Measurements from ENCODE around the gene TSN.

- no peak for TF ChIP-seq CTCF (IDR thresholded peaks at IDR 0.05)
- TF ChIP-seq POLR2A (IDR thresholded peaks at IDR 0.05) = no peak
Observed at GRCh38 chr2:121778741-121779487, 23.5 kb downstream of the TSN start.

Data from uterus (tissue), 2 donors.